Peyer's patch (tissue), 4 donors: Measurements from ENCODE around the gene ELF1.

ENCODE experiments used
- CTCF ChIP-seq, 6 experiments: fragments of 450-650 bp in 4 of 6; fragments of 200-600 bp in 2 of 6; sonication (generic) in 1 of 6; IDR thresholded peaks; one replicate each; pipeline ENCODE4 v1.5.1; 2017 to 2019; ENCODE audit warnings: antibody characterized with exemption in 6 of 6, mild to moderate bottlenecking in 3 of 6, moderate library complexity in 1 of 6
- POLR2A ChIP-seq, 2 donors: fragments of 450-650 bp; IDR thresholded peaks; one replicate each; pipeline ENCODE4 v1.5.1; 2017; ENCODE audit warnings: antibody characterized with exemption in 2 of 2, mild to moderate bottlenecking in 2 of 2, moderate library complexity in 2 of 2

GRCh38 chr13:40886017-40886416 is 133.1 kb downstream of the ELF1 start:
- TF ChIP-seq CTCF (IDR thresholded peaks at IDR 0.05) (no peak), POLR2A (IDR thresholded peaks at IDR 0.05) (no peak)
